ENCODE measurements around the gene SPSB1. TPM values are rescaled to one million over a fixed set of nuclear protein-coding genes. Genes with fewer than 3 reads are reported as not detected.

Gene SPSB1
- total and polyA plus RNA-seq, 10 of the 15 experiments (the other 5 are each of a cell fraction or from before 2014, with no cell fraction given), result 0.02 to 2.0 (median 0.90) TPM; not detected in 1

DNA sequence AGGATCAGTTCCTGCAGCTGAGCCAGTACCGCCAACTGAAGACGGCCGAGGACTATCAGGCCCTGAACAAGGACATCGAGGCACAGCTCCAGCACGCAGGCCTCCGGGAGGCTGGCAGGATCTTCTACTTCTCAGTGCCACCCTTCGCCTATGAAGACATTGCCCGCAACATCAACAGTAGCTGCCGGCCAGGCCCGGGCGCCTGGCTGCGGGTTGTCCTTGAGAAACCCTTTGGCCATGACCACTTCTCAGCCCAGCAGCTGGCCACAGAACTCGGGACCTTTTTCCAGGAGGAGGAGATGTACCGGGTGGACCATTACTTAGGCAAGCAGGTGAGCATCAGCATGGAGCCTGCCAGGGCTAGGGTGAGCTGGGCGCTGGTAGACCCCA, 47.5 kb upstream of the SPSB1 start:
- FAIRE-seq (no peak), ATAC-seq (no peak), DNase-seq (ENCODE audit: low read depth, low spot score) (no peak)
- Histone ChIP-seq H3K9me3 (replicated peaks; ENCODE audit: control insufficient read depth, insufficient read depth, low read length) (no peaks in the 10 kb centered on the region), H3K4me2 (ENCODE audit: control insufficient read depth, insufficient read depth) (no peak overlapping the region), H2AFZ (ENCODE audit: control insufficient read depth, low read depth, low read length) (no peak overlapping the region), H3K36me3 (ENCODE audit: control insufficient read depth in 2 of 2, insufficient read depth in 2 of 2, low read length in 1 of 2) (no peaks in the 10 kb centered on the region; a peak in 1 of 4 replicates), H3K4me3 (no peak overlapping the region), H3K9ac (ENCODE audit: control insufficient read depth, insufficient read depth, low read length) (no peak overlapping the region), H3K27ac (ENCODE audit: control insufficient read depth, insufficient read depth) (no peak overlapping the region), H3K79me2 (ENCODE audit: control insufficient read depth, insufficient read depth, low read length) (no peaks in the 10 kb centered on the region), H3K4me1 (ENCODE audit: control insufficient read depth, insufficient read depth, low read length) (peaks cover 2% of the 10 kb centered on the region; the same call in 1 of the 2 replicates), H3K27me3 (replicated peaks in 1 of 2; ENCODE audit: control insufficient read depth in 2 of 2, insufficient read depth in 2 of 2, low read length in 1 of 2) (no peaks in the 10 kb centered on the region), H4K20me1 (ENCODE audit: control insufficient read depth, insufficient read depth) (no peaks in the 10 kb centered on the region)
- intact Hi-C loops (cut with micrococcal nuclease; ENCODE audit: unreplicated experiment) (no loop called here), in situ Hi-C loops (cut with MboI) (no loop called here)
- WGBS (ENCODE audit: insufficient coverage, insufficient replicate concordance, low lambda C conversion rate, missing lambda C conversion rate), result 88% methylated on average over 15 of the region's 15 CpGs
- ChIA-PET RAD21 (ENCODE audit: unreplicated experiment) (interaction anchor here (1.2 kb wide), 2 partner anchors 44 to 135 kb away, joined by 3 read pairs; no protein-coding TSS in a partner anchor), SMC1A (ENCODE audit: uncharacterized antibody, unreplicated experiment) (interaction anchor here (1.4 kb wide), 1 partner anchor 9 kb away, joined by 4 read pairs; no protein-coding TSS in a partner anchor), POLR2A (interaction anchor here (0.5 kb wide), 1 partner anchor 103 kb away, joined by 3 read pairs; no protein-coding TSS in a partner anchor), CTCF (interaction anchor here (0.8 to 1.7 kb wide), 5 partner anchors 11 to 44 kb away, joined by 3 to 4 read pairs (median 3); partner anchors contain the start of gene H6PD)
- BruUV-seq (replicated peaks), result no TSS peak
- TF ChIP-seq PAX8 (IDR thresholded peaks at IDR 0.05), result no peak
- no peak for TF ChIP-seq JUND (IDR thresholded peaks at IDR 0.05; ENCODE audit: low read depth, low read length)
- no peak for TF ChIP-seq EGR1 (IDR thresholded peaks at IDR 0.05; ENCODE audit: borderline replicate concordance in 1 of 2, low read depth in 2 of 2, low read length in 2 of 2)
- no peak for TF ChIP-seq NR2F1 (conservative IDR thresholded peaks at IDR 0.05)
- no peak for TF ChIP-seq SUPT20H (IDR thresholded peaks at IDR 0.05; ENCODE audit: borderline replicate concordance, control insufficient read depth, low read depth, low read length)
- TF ChIP-seq HDAC6 (IDR thresholded peaks at IDR 0.05; ENCODE audit: unreplicated experiment), result no peak
- TF ChIP-seq ZNF384 (IDR thresholded peaks at IDR 0.05; ENCODE audit: borderline replicate concordance, low read depth, low read length), result no peak
- TF ChIP-seq IRF4 (IDR thresholded peaks at IDR 0.05; ENCODE audit: low read depth, low read length), result no peak
- no peak for TF ChIP-seq SIX5 (IDR thresholded peaks at IDR 0.05; ENCODE audit: low read depth, low read length, severe bottlenecking)
- TF ChIP-seq BACH1 (IDR thresholded peaks at IDR 0.05; ENCODE audit: borderline replicate concordance), result no peak
- TF ChIP-seq ZNF622 (IDR thresholded peaks at IDR 0.05), result no peak
- TF ChIP-seq ZNF274 (IDR thresholded peaks at IDR 0.05; ENCODE audit: insufficient read depth, insufficient read length), result no peak
- TF ChIP-seq ESRRA (IDR thresholded peaks at IDR 0.05; ENCODE audit: low read length), result no peak
- no peak for TF ChIP-seq DPF2 (IDR thresholded peaks at IDR 0.05)
- no peak for TF ChIP-seq MAX (IDR thresholded peaks at IDR 0.05; ENCODE audit: low read depth, low read length)
- TF ChIP-seq POLR2AphosphoS2 (IDR thresholded peaks at IDR 0.05; ENCODE audit: low read depth, low read length), result no peak
- no peak for TF ChIP-seq CREB1 (IDR thresholded peaks at IDR 0.05; ENCODE audit: low read depth)

Measured in GM12878 (cell line).